Neural progenitor cell (in vitro differentiated cells): ENCODE measurements around the gene MC1R. TPM values are rescaled to one million over a fixed set of nuclear protein-coding genes. Genes with fewer than 3 reads are reported as not detected.

Experiments used
- DNase-seq: peaks from one replicate; pipeline ENCODE4 v3.0.0-alpha.2; 2016; ENCODE audit warnings: low spot score
- H2AFZ ChIP-seq: fragments of 200-600 bp; sonication (generic); replicated peaks from 2 replicates; pipeline ENCODE4 v1.6.1; 2016; ENCODE audit warnings: antibody characterized with exemption
- H3F3A ChIP-seq: fragments of 200-600 bp; sonication (generic); 2 replicates; pipeline ENCODE4 v1.6.1; 2016; ENCODE audit warnings: antibody characterized with exemption, low read depth
- H3K27ac ChIP-seq: fragments of 200-600 bp; sonication (generic); 2 replicates; pipeline ENCODE4 v1.5.1; 2016; ENCODE audit warnings: mild to moderate bottlenecking
- H3K27me3 ChIP-seq: fragments of 200-600 bp; sonication (generic); 2 replicates; pipeline ENCODE4 v1.6.1; 2016; ENCODE audit warnings: mild to moderate bottlenecking, moderate library complexity
- H3K36me3 ChIP-seq: fragments of 200-600 bp; sonication (generic); 2 replicates; pipeline ENCODE4 v1.5.1; 2016
- H3K4me1 ChIP-seq: fragments of 200-600 bp; sonication (generic); 2 replicates; pipeline ENCODE4 v1.6.1; 2016; ENCODE audit warnings: mixed run types
- H3K4me2 ChIP-seq: fragments of 200-600 bp; sonication (generic); 2 replicates; pipeline ENCODE4 v1.6.1; 2016
- H3K4me3 ChIP-seq: fragments of 200-600 bp; sonication (generic); 2 replicates; pipeline ENCODE4 v1.5.1; 2016
- H3K79me2 ChIP-seq: fragments of 200-600 bp; sonication (generic); 2 replicates; pipeline ENCODE4 v1.6.1; 2016; ENCODE audit warnings: low read depth
- H3K9ac ChIP-seq: fragments of 200-600 bp; sonication (generic); 2 replicates; pipeline ENCODE4 v1.6.1; 2016
- H3K9me3 ChIP-seq: fragments of 200-600 bp; sonication (generic); 2 replicates; pipeline ENCODE4 v1.5.1; 2016; ENCODE audit warnings: low read depth
- H4K20me1 ChIP-seq: fragments of 200-600 bp; sonication (generic); 2 replicates; pipeline ENCODE4 v1.6.1; 2016; ENCODE audit warnings: low read depth
- H3K27ac Mint-ChIP-seq: 3 replicates; pipeline ENCODE4 v1.8.0; 2021; ENCODE audit warnings: mixed read lengths
- H3K27me3 Mint-ChIP-seq: 2 replicates; pipeline ENCODE4 v1.8.0; 2022; ENCODE audit warnings: low read depth, mild to moderate bottlenecking, inconsistent platforms, moderate library complexity, mixed read lengths; ENCODE audit not compliant: insufficient read depth
- H3K36me3 Mint-ChIP-seq: 3 replicates; pipeline ENCODE4 v1.8.0; 2021; ENCODE audit warnings: mixed read lengths
- H3K4me1 Mint-ChIP-seq: 3 replicates; pipeline ENCODE4 v1.8.0; 2021; ENCODE audit warnings: mixed read lengths
- H3K4me3 Mint-ChIP-seq: 3 replicates; pipeline ENCODE4 v1.8.0; 2021; ENCODE audit warnings: mild to moderate bottlenecking, moderate library complexity, mixed read lengths
- H3K9me3 Mint-ChIP-seq: 3 replicates; pipeline ENCODE4 v1.8.0; 2020; ENCODE audit warnings: mixed read lengths
- EZH2 ChIP-seq: fragments of 200-600 bp; sonication (generic); IDR thresholded peaks from 2 replicates; pipeline ENCODE4 v1.6.1; 2017; ENCODE audit warnings: antibody characterized with exemption, mild to moderate bottlenecking, moderate library complexity
- EZH2phosphoT487 ChIP-seq: fragments of 200-600 bp; sonication (generic); IDR thresholded peaks from 2 replicates; pipeline ENCODE4 v1.6.1; 2017; ENCODE audit warnings: antibody characterized with exemption
- total RNA-seq: library from RNA; depleted of rRNA; stranded (reverse); fragments of >200 nt; gene quantifications from 2 replicates; pipeline ENCODE4 v1.2.3, GENCODE V29; 2015; ENCODE audit warnings: low replicate concordance
- TF ChIP-seq, protein P1 (sequence below): fragments of 200-600 bp; sonication (generic); IDR thresholded peaks from 2 replicates; pipeline ENCODE4 v1.5.1; 2017; ENCODE audit warnings: antibody characterized with exemption, mild to moderate bottlenecking

The MC1R gene
- total RNA-seq, 1 donor from 2014 or later: 1.7 TPM

DNA sequence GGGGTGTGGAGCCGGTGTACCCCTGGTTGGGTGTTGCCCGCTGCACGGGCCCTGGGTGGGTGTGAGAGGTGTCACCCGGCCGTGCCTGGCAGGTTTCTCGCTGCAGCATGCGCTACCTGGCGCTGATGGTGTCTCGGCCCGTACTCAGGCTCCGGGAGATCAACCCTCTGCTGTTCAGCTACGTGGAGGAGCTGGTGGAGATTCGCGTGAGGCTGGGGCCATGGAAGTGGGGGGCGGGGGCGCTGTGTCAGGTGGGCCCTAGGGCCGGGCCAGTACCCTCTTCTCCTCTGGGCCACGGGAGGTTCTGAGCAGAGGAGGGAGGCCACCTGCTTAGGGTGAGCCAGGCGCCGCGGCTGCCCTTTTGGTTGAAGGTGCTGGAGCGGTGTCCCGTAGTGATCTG is 43.3 kb downstream of the MC1R start:
- Histone ChIP-seq H3K27me3 (no peaks in the 10 kb centered on the region), H3K4me1 (peaks cover 5% of the 10 kb centered on the region), H2AFZ (no peak overlapping the region), H3F3A (no peaks in the 10 kb centered on the region), H3K4me2 (no peak overlapping the region), H3K9me3 (no peaks in the 10 kb centered on the region), H3K79me2 (no peaks in the 10 kb centered on the region), H3K9ac (no peak overlapping the region), H4K20me1 (peaks cover 6% of the 10 kb centered on the region), H3K27ac (no peak overlapping the region), H3K36me3 (no peaks in the 10 kb centered on the region), H3K4me3 (no peak overlapping the region)
- TF ChIP-seq EZH2phosphoT487 (no peak), EZH2 (no peak)
- TF ChIP-seq, protein P1, sequence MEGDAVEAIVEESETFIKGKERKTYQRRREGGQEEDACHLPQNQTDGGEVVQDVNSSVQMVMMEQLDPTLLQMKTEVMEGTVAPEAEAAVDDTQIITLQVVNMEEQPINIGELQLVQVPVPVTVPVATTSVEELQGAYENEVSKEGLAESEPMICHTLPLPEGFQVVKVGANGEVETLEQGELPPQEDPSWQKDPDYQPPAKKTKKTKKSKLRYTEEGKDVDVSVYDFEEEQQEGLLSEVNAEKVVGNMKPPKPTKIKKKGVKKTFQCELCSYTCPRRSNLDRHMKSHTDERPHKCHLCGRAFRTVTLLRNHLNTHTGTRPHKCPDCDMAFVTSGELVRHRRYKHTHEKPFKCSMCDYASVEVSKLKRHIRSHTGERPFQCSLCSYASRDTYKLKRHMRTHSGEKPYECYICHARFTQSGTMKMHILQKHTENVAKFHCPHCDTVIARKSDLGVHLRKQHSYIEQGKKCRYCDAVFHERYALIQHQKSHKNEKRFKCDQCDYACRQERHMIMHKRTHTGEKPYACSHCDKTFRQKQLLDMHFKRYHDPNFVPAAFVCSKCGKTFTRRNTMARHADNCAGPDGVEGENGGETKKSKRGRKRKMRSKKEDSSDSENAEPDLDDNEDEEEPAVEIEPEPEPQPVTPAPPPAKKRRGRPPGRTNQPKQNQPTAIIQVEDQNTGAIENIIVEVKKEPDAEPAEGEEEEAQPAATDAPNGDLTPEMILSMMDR: no peak
- peaks cover 19% of the 10 kb centered on the region for H3K36me3 Mint-ChIP-seq
- H3K27me3 Mint-ChIP-seq: peaks cover 2% of the 10 kb centered on the region
- no peaks in the 10 kb centered on the region for H3K9me3 Mint-ChIP-seq
- peaks cover 7% of the 10 kb centered on the region for H3K4me1 Mint-ChIP-seq
- no peak overlapping the region for H3K4me3 Mint-ChIP-seq
- H3K27ac Mint-ChIP-seq: no peak overlapping the region
- DNase-seq: no peak

DNA sequence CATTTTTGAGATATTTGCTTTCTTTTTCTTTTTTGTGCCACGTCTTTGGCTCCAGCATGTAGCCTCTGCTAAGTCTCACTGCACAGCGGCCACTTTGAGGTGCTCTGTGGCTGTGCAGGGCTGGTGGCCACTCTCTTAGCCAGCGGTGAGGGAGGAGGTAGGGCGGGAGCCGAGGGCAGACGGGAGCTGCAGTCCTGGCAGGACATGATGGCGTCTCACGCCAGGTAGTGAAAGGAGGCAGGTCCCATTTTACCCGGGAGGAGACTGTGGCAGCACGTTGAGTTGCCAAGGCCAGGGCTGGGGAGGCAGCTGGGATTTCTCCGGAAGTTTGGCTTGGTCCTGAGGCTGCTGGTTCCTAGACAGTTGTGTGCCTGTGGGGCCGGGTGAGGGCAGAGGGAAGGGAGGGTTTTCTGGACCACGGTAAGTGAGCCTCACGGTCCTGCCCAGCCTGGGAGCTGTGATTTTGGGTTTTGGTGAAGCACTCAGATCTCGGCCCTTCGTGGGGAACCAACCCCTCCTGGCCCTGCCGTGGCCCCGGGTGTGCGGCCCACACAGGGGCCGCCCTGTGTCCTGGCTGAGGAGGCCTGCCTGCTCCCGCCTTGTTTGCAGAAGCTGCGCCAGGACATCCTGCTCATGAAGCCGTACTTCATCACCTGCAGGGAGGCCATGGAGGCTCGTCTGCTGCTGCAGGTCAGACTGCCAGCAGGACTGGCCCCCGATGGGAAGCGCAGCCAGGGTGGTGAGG is 44.3 kb downstream of the MC1R start:
- Histone ChIP-seq H3K4me2 (no peak overlapping the region), H2AFZ (no peak overlapping the region), H3K9me3 (no peaks in the 10 kb centered on the region), H3K27ac (no peak overlapping the region), H3K9ac (no peak overlapping the region), H3K4me1 (peaks cover 6% of the 10 kb centered on the region), H3K27me3 (no peaks in the 10 kb centered on the region), H3K4me3 (no peak overlapping the region), H3K79me2 (no peaks in the 10 kb centered on the region), H4K20me1 (peaks cover 12% of the 10 kb centered on the region), H3K36me3 (no peaks in the 10 kb centered on the region), H3F3A (no peaks in the 10 kb centered on the region)
- TF ChIP-seq EZH2phosphoT487: no peak
- TF ChIP-seq, protein P1: no peak
- no peak overlapping the region for H3K27ac Mint-ChIP-seq
- no peak for DNase-seq
- peaks cover 18% of the 10 kb centered on the region for H3K36me3 Mint-ChIP-seq
- H3K9me3 Mint-ChIP-seq: no peaks in the 10 kb centered on the region
- peaks cover 16% of the 10 kb centered on the region for H3K4me1 Mint-ChIP-seq
- no peak overlapping the region for H3K4me3 Mint-ChIP-seq
- H3K27me3 Mint-ChIP-seq: peaks cover 2% of the 10 kb centered on the region

DNA sequence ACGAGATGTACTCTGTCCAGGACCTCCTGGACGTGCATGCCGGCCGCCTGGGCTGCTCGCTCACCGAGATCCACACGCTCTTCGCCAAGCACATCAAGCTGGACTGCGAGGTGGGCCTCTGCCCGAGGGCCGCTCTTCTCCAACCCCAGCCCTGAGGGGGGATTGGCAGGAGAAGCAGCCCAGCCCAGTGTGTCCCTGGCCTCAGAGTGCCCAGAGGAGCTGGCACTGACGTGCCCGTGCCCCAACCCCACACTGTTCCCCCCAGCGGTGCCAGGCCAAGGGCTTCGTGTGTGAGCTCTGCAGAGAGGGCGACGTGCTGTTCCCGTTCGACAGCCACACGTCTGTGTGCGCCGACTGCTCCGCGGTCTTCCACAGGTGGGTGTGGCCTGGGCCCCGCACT is 45.5 kb downstream of the MC1R start:
- TF ChIP-seq, protein P1: no peak
- TF ChIP-seq EZH2: no peak
- no peak for DNase-seq
- Histone ChIP-seq H3F3A (no peaks in the 10 kb centered on the region), H3K27ac (no peak overlapping the region), H3K9me3 (no peaks in the 10 kb centered on the region), H4K20me1 (peaks cover 17% of the 10 kb centered on the region), H3K9ac (no peak overlapping the region), H3K4me3 (no peak overlapping the region), H3K4me1 (peaks cover 6% of the 10 kb centered on the region), H2AFZ (no peak overlapping the region), H3K4me2 (no peak overlapping the region), H3K79me2 (no peaks in the 10 kb centered on the region), H3K36me3 (no peaks in the 10 kb centered on the region), H3K27me3 (no peaks in the 10 kb centered on the region)
- peaks cover 21% of the 10 kb centered on the region for H3K4me1 Mint-ChIP-seq
- no peak overlapping the region for H3K27ac Mint-ChIP-seq
- no peak overlapping the region for H3K4me3 Mint-ChIP-seq
- peaks cover 15% of the 10 kb centered on the region for H3K36me3 Mint-ChIP-seq
- no peaks in the 10 kb centered on the region for H3K9me3 Mint-ChIP-seq
- H3K27me3 Mint-ChIP-seq: no peaks in the 10 kb centered on the region
